Measurements from ENCODE around the gene MICAL2. TPM values are rescaled to one million over a fixed set of nuclear protein-coding genes. Genes with fewer than 3 reads are reported as not detected.

The MICAL2 gene
- total and polyA plus RNA-seq, 10 of the 15 experiments (the other 5 are each of a cell fraction or from before 2014, with no cell fraction given), result 0.90 to 5.6 (median 2.4) TPM

DNA sequence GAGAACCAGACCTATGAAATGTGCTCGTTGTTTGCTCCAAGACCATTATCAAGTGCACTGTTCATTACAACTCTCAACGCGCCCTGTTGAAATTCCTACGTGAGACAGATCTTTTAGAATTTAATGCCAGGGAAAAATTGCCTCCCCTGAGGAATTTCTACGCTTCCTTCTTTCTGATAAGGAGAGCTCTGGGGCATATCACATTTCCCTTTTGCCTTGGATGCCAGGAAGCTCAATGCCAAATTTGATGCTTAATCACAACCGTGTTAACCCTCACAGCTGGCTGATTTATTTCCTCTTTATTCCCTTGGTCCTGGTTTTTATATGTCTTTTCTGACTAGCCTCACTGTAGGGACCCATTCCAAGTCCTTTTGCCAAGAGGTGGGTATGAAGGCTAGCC lies 109.4 kb downstream of the MICAL2 start:
- FAIRE-seq, result no peak
- Histone ChIP-seq H3K79me2 (ENCODE audit: control insufficient read depth, insufficient read depth, low read length) (no peaks in the 10 kb centered on the region), H3K27me3 (replicated peaks in 1 of 2; ENCODE audit: control insufficient read depth in 2 of 2, insufficient read depth in 2 of 2, low read length in 1 of 2) (no peaks in the 10 kb centered on the region; a peak in 1 of 4 replicates), H3K27ac (ENCODE audit: control insufficient read depth, insufficient read depth) (no peak overlapping the region), H3K9ac (ENCODE audit: control insufficient read depth, insufficient read depth, low read length) (no peak overlapping the region), H3K36me3 (ENCODE audit: control insufficient read depth in 2 of 2, insufficient read depth in 2 of 2, low read length in 1 of 2) (no peaks in the 10 kb centered on the region), H3K4me2 (ENCODE audit: control insufficient read depth, insufficient read depth) (no peak overlapping the region), H3K9me3 (replicated peaks; ENCODE audit: control insufficient read depth, insufficient read depth, low read length) (no peaks in the 10 kb centered on the region), H2AFZ (ENCODE audit: control insufficient read depth, low read depth, low read length) (no peak overlapping the region), H3K4me1 (ENCODE audit: control insufficient read depth, insufficient read depth, low read length) (peaks cover 7% of the 10 kb centered on the region), H4K20me1 (ENCODE audit: control insufficient read depth, insufficient read depth) (no peaks in the 10 kb centered on the region), H3K4me3 (no peak overlapping the region)
- CTCF ChIA-PET, result interaction anchor here (1.5 kb wide), 1 partner anchor 16 kb away, joined by 6 read pairs; no protein-coding TSS in a partner anchor
- no peak for DNase-seq (ENCODE audit: low read depth, low spot score)
- WGBS (ENCODE audit: insufficient coverage, insufficient replicate concordance, low lambda C conversion rate, missing lambda C conversion rate), result 57% methylated on average over 6 of the region's 6 CpGs
- RAD21 ChIA-PET (ENCODE audit: unreplicated experiment), result interaction anchor here (0.8 to 1.1 kb wide), 2 partner anchors 56 to 172 kb away, joined by 3 read pairs; no protein-coding TSS in a partner anchor
- SMC1A ChIA-PET (ENCODE audit: uncharacterized antibody, unreplicated experiment), result interaction anchor here (1.3 to 1.9 kb wide), 2 partner anchors 16 to 17 kb away, joined by 3 to 4 read pairs; no protein-coding TSS in a partner anchor
- POLR2A ChIA-PET, result interaction anchor here (0.6 to 0.7 kb wide), 3 partner anchors 848 to 1156 kb away, joined by 4 to 8 read pairs (median 5); no protein-coding TSS in a partner anchor
- intact Hi-C loops (cut with micrococcal nuclease; ENCODE audit: unreplicated experiment), result no loop called here
- in situ Hi-C loops (cut with MboI), result no loop called here
- TF ChIP-seq, protein P1, sequence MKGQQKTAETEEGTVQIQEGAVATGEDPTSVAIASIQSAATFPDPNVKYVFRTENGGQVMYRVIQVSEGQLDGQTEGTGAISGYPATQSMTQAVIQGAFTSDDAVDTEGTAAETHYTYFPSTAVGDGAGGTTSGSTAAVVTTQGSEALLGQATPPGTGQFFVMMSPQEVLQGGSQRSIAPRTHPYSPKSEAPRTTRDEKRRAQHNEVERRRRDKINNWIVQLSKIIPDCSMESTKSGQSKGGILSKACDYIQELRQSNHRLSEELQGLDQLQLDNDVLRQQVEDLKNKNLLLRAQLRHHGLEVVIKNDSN (IDR thresholded peaks at IDR 0.05; ENCODE audit: borderline replicate concordance, extremely low read length, insufficient read depth, low read depth, low read length), result no peak
- TF ChIP-seq, protein P2, sequence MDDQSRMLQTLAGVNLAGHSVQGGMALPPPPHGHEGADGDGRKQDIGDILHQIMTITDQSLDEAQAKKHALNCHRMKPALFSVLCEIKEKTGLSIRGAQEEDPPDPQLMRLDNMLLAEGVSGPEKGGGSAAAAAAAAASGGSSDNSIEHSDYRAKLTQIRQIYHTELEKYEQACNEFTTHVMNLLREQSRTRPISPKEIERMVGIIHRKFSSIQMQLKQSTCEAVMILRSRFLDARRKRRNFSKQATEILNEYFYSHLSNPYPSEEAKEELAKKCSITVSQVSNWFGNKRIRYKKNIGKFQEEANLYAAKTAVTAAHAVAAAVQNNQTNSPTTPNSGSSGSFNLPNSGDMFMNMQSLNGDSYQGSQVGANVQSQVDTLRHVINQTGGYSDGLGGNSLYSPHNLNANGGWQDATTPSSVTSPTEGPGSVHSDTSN (IDR thresholded peaks at IDR 0.05; ENCODE audit: insufficient replicate concordance, low read depth, low read length), result no peak
- TF ChIP-seq SRF (IDR thresholded peaks at IDR 0.05; ENCODE audit: low read depth in 2 of 2, low read length in 2 of 2) (no peak), BHLHE40 (IDR thresholded peaks at IDR 0.05; ENCODE audit: borderline replicate concordance in 1 of 2, low read depth in 2 of 2, low read length in 1 of 2) (no peak), EZH2 (IDR thresholded peaks at IDR 0.05; ENCODE audit: borderline replicate concordance, control insufficient read depth, low read depth, low read length) (no peak), BACH1 (IDR thresholded peaks at IDR 0.05; ENCODE audit: borderline replicate concordance) (no peak)
- TF ChIP-seq, protein P3, sequence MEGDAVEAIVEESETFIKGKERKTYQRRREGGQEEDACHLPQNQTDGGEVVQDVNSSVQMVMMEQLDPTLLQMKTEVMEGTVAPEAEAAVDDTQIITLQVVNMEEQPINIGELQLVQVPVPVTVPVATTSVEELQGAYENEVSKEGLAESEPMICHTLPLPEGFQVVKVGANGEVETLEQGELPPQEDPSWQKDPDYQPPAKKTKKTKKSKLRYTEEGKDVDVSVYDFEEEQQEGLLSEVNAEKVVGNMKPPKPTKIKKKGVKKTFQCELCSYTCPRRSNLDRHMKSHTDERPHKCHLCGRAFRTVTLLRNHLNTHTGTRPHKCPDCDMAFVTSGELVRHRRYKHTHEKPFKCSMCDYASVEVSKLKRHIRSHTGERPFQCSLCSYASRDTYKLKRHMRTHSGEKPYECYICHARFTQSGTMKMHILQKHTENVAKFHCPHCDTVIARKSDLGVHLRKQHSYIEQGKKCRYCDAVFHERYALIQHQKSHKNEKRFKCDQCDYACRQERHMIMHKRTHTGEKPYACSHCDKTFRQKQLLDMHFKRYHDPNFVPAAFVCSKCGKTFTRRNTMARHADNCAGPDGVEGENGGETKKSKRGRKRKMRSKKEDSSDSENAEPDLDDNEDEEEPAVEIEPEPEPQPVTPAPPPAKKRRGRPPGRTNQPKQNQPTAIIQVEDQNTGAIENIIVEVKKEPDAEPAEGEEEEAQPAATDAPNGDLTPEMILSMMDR (IDR thresholded peaks at IDR 0.05 in 2 of 3, conservative IDR thresholded peaks at IDR 0.05 in 1 of 3; ENCODE audit: control insufficient read depth in 2 of 3, extremely low read depth in 1 of 3, insufficient read depth in 1 of 3, low read depth in 3 of 3, low read length in 3 of 3), result no peak
- TF ChIP-seq, protein P4, sequence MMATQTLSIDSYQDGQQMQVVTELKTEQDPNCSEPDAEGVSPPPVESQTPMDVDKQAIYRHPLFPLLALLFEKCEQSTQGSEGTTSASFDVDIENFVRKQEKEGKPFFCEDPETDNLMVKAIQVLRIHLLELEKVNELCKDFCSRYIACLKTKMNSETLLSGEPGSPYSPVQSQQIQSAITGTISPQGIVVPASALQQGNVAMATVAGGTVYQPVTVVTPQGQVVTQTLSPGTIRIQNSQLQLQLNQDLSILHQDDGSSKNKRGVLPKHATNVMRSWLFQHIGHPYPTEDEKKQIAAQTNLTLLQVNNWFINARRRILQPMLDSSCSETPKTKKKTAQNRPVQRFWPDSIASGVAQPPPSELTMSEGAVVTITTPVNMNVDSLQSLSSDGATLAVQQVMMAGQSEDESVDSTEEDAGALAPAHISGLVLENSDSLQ (IDR thresholded peaks at IDR 0.05), result no peak
- BruUV-seq (replicated peaks), result no TSS peak
- no peak for ATAC-seq
